HepG2 (cell line): ENCODE measurements around the gene CLDN11. TPM values are rescaled to one million over a fixed set of nuclear protein-coding genes. Genes with fewer than 3 reads are reported as not detected.
A peak's percentile ranks its signal among the peaks of the same experiment; 100 is the strongest.

Experiments used
- ATAC-seq: fragments of 200-7000 bp; cut with Tn5 transposase; 3 replicates; pipeline ENCODE4 v1.9.1; 2020; ENCODE audit warnings: mild to moderate bottlenecking, moderate library complexity
- BruUV-seq: library from RNA; stranded (reverse); fragments of 400-500 nt; replicated peaks from 2 replicates; lab custom pipeline; 2021; lab: Mats Ljungman, UMichigan
- CTCF ChIA-PET: fragments of 300-600 bp; formaldehyde crosslinking; extraction: SDS; loops from one replicate; lab custom pipeline; 2021; ENCODE audit warnings: low total read pairs, inconsistent platforms, low intra/inter-chr PET ratio; lab: Yijun Ruan, JAX
- POLR2A ChIA-PET: fragments of 350-600 bp; sonication (Branson Sonifier 250); formaldehyde crosslinking; loops from one replicate; lab custom pipeline; 2020; ENCODE audit warnings: antibody characterized with exemption, inconsistent platforms; lab: Yijun Ruan, JAX
- DNase-seq: peaks from one replicate; pipeline ENCODE4 v3.0.0-alpha.2; 2015; ENCODE audit warnings: low spot score
- FAIRE-seq: peaks from 3 replicates; lab custom pipeline; 2011; peaks lifted over from hg19 to GRCh38; lab: Jason Lieb, UNC
- H2AFZ ChIP-seq: one replicate; pipeline ENCODE4 v1.6.1; 2011; ENCODE audit warnings: low read length, inconsistent platforms
- H3K27ac ChIP-seq: fragments of 300-600 bp; 3 replicates; pipeline ENCODE4 v1.8.0; 2011; ENCODE audit warnings: mixed run types, mild to moderate bottlenecking, mixed read lengths, low read length, inconsistent platforms; ENCODE audit not compliant: insufficient read depth; ENCODE audit errors: extremely low read length
- H3K27me3 ChIP-seq, 2 experiments: fragments of 200-600 bp in 1 of 2; 2 replicates in 1 of 2; 3 replicates in 1 of 2; pipeline versions ENCODE4 v1.6.0 to v1.8.0; 2011; ENCODE audit warnings: low read length in 2 of 2, mild to moderate bottlenecking in 2 of 2, moderate library complexity in 2 of 2, inconsistent platforms in 1 of 2; ENCODE audit not compliant: insufficient read depth in 2 of 2, control insufficient read depth in 1 of 2
- H3K36me3 ChIP-seq, 2 experiments: fragments of 200-600 bp in 1 of 2; replicated peaks in 1 of 2; 2 replicates in 1 of 2; 3 replicates in 1 of 2; pipeline versions ENCODE4 v1.5.1 to v1.8.0; 2011; ENCODE audit warnings: low read length in 2 of 2, inconsistent platforms in 1 of 2; ENCODE audit not compliant: insufficient read depth in 2 of 2, control insufficient read depth in 1 of 2
- H3K4me1 ChIP-seq: 2 replicates; pipeline ENCODE4 v1.5.1; 2012; ENCODE audit warnings: low read length, inconsistent platforms; ENCODE audit not compliant: insufficient read depth
- H3K4me2 ChIP-seq: 2 replicates; pipeline ENCODE4 v1.6.0; 2011; ENCODE audit warnings: low read depth, low read length, inconsistent platforms
- H3K4me3 ChIP-seq, 3 experiments: fragments of 200-600 bp in 1 of 3; sonication (generic), shearing (Covaris generic) in 1 of 3; replicated peaks in 1 of 3; 2 replicates each; pipeline ENCODE4 v1.5.1; 2011 to 2016; ENCODE audit warnings: low read length in 3 of 3, inconsistent platforms in 2 of 3, low read depth in 2 of 3, mild to moderate bottlenecking in 2 of 3, control low read depth in 1 of 3, mixed read lengths in 1 of 3; ENCODE audit not compliant: insufficient read depth in 1 of 3
- H3K79me2 ChIP-seq: one replicate; pipeline ENCODE4 v1.6.1; 2011; ENCODE audit warnings: low read length, inconsistent platforms; ENCODE audit not compliant: insufficient read depth
- H3K9ac ChIP-seq: 2 replicates; pipeline ENCODE4 v1.6.0; 2011; ENCODE audit warnings: mild to moderate bottlenecking, low read depth, low read length, inconsistent platforms; ENCODE audit not compliant: insufficient read depth
- H3K9me3 ChIP-seq: 2 replicates; pipeline ENCODE4 v1.5.1; 2012; ENCODE audit warnings: mild to moderate bottlenecking, low read length
- H4K20me1 ChIP-seq: 2 replicates; pipeline ENCODE4 v1.6.0; 2011; ENCODE audit warnings: inconsistent platforms, mild to moderate bottlenecking, low read length, moderate library complexity; ENCODE audit not compliant: insufficient read depth
- BCL6 ChIP-seq: IDR thresholded peaks from 2 replicates; pipeline ENCODE4 v1.6.1; 2016; ENCODE audit warnings: missing genetic modification reagents, missing compliant biosample characterization
- ETV5 ChIP-seq: IDR thresholded peaks from 2 replicates; pipeline ENCODE4 v1.6.1; 2018; ENCODE audit warnings: missing biosample characterization, missing genetic modification reagents, inconsistent platforms, borderline replicate concordance
- KDM5A ChIP-seq: fragments of 200-600 bp; sonication (generic); IDR thresholded peaks from 2 replicates; pipeline ENCODE4 v1.7.0; 2018; ENCODE audit warnings: antibody characterized with exemption, mild to moderate bottlenecking, low read length, borderline replicate concordance
- SMC3 ChIP-seq: IDR thresholded peaks from 2 replicates; pipeline ENCODE4 v1.6.1; 2011; ENCODE audit warnings: low read length, improper control_type of control experiment
- WGBS: methylation state at CpG from one replicate; pipeline ENCODE4 v1.1.6; 2017; ENCODE audit warnings: low lambda C conversion rate; 5-methylcytosine and 5-hydroxymethylcytosine counted together
- in situ Hi-C: cut with HindIII; loops from 2 replicates; pipeline ENCODE4 v1.10.0; 2017; ENCODE audit warnings: low pct_unique_long_range_greater_than_20kb; ENCODE audit not compliant: extremely low pct_ligation_motif_present
- intact Hi-C: fragments of 100-400 bp; cut with micrococcal nuclease; formaldehyde crosslinking; loops from one replicate; pipeline ENCODE4 v1.10.0; 2022; ENCODE audit not compliant: unreplicated experiment
- polyA plus RNA-seq, 8 experiments: library from polyadenylated mRNA; depleted of rRNA in 3 of 8; stranded (reverse) in 7 of 8; unstranded in 1 of 8; fragments of >200 nt; fragmentation: Illumina TruSeq in 4 of 8; extraction: Trizol in 4 of 8; gene quantifications; 2 replicates each; pipeline versions ENCODE4 v1.2.1 to v1.2.3, GENCODE V29; 2011 to 2016; ENCODE audit warnings: low read depth in 4 of 8, missing spikeins in 1 of 8, mixed read lengths in 1 of 8; ENCODE audit not compliant: insufficient read depth in 1 of 8
- total RNA-seq, 5 experiments: library from RNA; depleted of rRNA; stranded (reverse); fragments of >200 nt; fragmentation: Illumina TruSeq; extraction: Trizol; gene quantifications; 2 replicates each; pipeline ENCODE4 v1.2.3, GENCODE V29; 2016; ENCODE audit warnings: low read depth in 1 of 5
- TF ChIP-seq, protein P1 (sequence below): sonication (generic); formaldehyde crosslinking; IDR thresholded peaks from 2 replicates; pipeline ENCODE4 v1.5.0; 2020; ENCODE audit warnings: mild to moderate bottlenecking, missing genetic modification reagents, moderate library complexity
- TF ChIP-seq, protein P2 (sequence below): sonication (generic); formaldehyde crosslinking; IDR thresholded peaks from 2 replicates; pipeline ENCODE4 v1.5.1; 2020; ENCODE audit warnings: mild to moderate bottlenecking, moderate library complexity, missing genetic modification reagents

CLDN11 gene
- total and polyA plus RNA-seq, 2 of the 13 experiments (the other 11 are each of a cell fraction or from before 2014, with no cell fraction given) = 4.2 to 4.9 TPM

DNA sequence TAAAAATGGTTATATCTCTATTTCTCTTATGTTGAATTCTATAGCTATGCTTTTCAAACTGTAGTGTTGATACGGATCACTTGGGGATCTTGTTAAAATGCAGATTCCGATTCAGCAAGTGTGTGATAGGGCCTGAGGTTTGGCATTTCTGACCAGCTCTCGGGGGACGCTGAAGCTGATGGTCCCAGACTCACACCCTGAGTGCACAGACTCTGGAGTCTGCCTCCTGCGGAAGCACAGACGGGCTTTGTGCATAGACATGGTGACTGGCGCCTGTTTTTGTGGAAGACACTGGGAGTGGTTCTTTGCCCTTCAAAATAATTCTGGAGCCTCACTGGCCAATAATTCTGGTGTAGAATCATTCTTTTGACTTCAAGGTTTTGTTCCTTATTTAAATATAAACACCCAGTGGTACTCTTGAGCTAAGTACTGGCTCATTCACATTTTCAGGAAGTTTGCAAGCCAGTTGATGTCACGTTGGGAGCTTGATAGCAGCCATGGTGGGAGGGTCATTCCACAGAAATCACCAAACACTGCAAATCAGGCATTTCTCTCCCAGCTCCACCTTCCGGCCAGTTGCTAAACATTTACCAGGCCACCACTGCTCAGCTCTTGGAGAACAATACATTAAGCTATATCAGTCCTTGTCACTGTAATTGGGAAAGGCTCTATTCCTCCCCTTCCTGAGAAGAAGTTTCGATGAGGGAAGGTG, 19.2 kb downstream of the CLDN11 start:
- intact Hi-C loops (no loop called here), in situ Hi-C loops (no loop called here)
- POLR2A ChIA-PET = interaction anchor here (1.4 kb wide), 1 partner anchor 12 kb away, joined by 4 read pairs; no protein-coding TSS in a partner anchor
- DNase-seq = peak; percentile 45
- no peak overlapping the region; the same call in 1 of the 2 replicates for H3K9ac ChIP-seq
- ATAC-seq = peak; percentile 91
- FAIRE-seq = peak; percentile 42
- WGBS = 64% methylated on average over 8 of the region's 10 CpGs
- CTCF ChIA-PET = interaction anchor here (1.5 kb wide), 1 partner anchor 24 kb away, joined by 5 read pairs; no protein-coding TSS in a partner anchor
- H3K27ac ChIP-seq = no peak overlapping the region
- H4K20me1 ChIP-seq = no peaks in the 10 kb centered on the region
- H3K27me3 ChIP-seq = peaks cover 3 to 9% of the 10 kb centered on the region in 2 experiments; a peak in 1 of 5 replicates
- H2AFZ ChIP-seq = peak overlapping the region; percentile 9
- H3K36me3 ChIP-seq = no peaks in the 10 kb centered on the region; a peak in 1 of 5 replicates
- TF ChIP-seq ETV5 (CRISPR knock-in tag) = 0 out of 2 replicates have a peak, but pooled peaks have one; percentile 12
- no peak for TF ChIP-seq KDM5A
- peak; percentile 16; the same call in 1 of the 2 replicates for TF ChIP-seq SMC3
- TF ChIP-seq, protein P1, sequence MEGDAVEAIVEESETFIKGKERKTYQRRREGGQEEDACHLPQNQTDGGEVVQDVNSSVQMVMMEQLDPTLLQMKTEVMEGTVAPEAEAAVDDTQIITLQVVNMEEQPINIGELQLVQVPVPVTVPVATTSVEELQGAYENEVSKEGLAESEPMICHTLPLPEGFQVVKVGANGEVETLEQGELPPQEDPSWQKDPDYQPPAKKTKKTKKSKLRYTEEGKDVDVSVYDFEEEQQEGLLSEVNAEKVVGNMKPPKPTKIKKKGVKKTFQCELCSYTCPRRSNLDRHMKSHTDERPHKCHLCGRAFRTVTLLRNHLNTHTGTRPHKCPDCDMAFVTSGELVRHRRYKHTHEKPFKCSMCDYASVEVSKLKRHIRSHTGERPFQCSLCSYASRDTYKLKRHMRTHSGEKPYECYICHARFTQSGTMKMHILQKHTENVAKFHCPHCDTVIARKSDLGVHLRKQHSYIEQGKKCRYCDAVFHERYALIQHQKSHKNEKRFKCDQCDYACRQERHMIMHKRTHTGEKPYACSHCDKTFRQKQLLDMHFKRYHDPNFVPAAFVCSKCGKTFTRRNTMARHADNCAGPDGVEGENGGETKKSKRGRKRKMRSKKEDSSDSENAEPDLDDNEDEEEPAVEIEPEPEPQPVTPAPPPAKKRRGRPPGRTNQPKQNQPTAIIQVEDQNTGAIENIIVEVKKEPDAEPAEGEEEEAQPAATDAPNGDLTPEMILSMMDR = peak; percentile 52
- TF ChIP-seq BCL6 (CRISPR knock-in tag) = no peak
- TF ChIP-seq, protein P2, sequence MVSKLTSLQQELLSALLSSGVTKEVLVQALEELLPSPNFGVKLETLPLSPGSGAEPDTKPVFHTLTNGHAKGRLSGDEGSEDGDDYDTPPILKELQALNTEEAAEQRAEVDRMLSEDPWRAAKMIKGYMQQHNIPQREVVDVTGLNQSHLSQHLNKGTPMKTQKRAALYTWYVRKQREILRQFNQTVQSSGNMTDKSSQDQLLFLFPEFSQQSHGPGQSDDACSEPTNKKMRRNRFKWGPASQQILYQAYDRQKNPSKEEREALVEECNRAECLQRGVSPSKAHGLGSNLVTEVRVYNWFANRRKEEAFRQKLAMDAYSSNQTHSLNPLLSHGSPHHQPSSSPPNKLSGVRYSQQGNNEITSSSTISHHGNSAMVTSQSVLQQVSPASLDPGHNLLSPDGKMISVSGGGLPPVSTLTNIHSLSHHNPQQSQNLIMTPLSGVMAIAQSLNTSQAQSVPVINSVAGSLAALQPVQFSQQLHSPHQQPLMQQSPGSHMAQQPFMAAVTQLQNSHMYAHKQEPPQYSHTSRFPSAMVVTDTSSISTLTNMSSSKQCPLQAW (CRISPR knock-in tag) = 0 out of 2 replicates have a peak, but pooled peaks have one; percentile 13
- H3K4me3 ChIP-seq = peak overlapping the region in 1 of 3 experiments; percentile 21; a peak in 1 of 6 replicates
- H3K4me1 ChIP-seq = peaks cover 16% of the 10 kb centered on the region
- no peaks in the 10 kb centered on the region for H3K79me2 ChIP-seq
- BruUV-seq = no TSS peak
- H3K9me3 ChIP-seq = no peaks in the 10 kb centered on the region
- peak overlapping the region; percentile 46 for H3K4me2 ChIP-seq
